ENCODE data around the gene PPHLN1.

- no peak for TF ChIP-seq POLR2A (IDR thresholded peaks at IDR 0.05)
- no peak for TF ChIP-seq CTCF (IDR thresholded peaks at IDR 0.05 in 4 of 5, conservative IDR thresholded peaks at IDR 0.05 in 1 of 5)
Measured at GRCh38 chr12:42370013-42370412, 44.0 kb downstream of the PPHLN1 start.

Data from gastrocnemius medialis (tissue), 4 donors.